MCF 10A (cell line): ENCODE results near the gene SMIM10L2A. TPM values are rescaled to one million over a fixed set of nuclear protein-coding genes. Genes with fewer than 3 reads are reported as not detected.
"Not testable (repeated sequence)": the region's sequence is repeated elsewhere in the genome, so short reads cannot be mapped to it uniquely, and the experiment has no call there.

Source experiments
- BruUV-seq: library from RNA; stranded (reverse); fragments of 400-500 nt; replicated peaks from 2 replicates; lab custom pipeline; 2021; lab: Mats Ljungman, UMichigan
- CTCF ChIA-PET: fragments of 300-600 bp; sonication (Branson Sonifier 250); formaldehyde crosslinking; extraction: SDS; loops from one replicate; lab custom pipeline; 2021; ENCODE audit warnings: antibody characterized with exemption, inconsistent platforms; lab: Yijun Ruan, JAX
- POLR2A ChIA-PET: fragments of 300-600, 350-650 bp; sonication (Branson Sonifier 250); formaldehyde crosslinking; extraction: SDS; loops from one replicate; lab custom pipeline; 2020; ENCODE audit warnings: antibody characterized with exemption, inconsistent platforms; lab: Yijun Ruan, JAX
- DNase-seq: peaks from one replicate; pipeline ENCODE4 v3.0.0-alpha.2; 2018; ENCODE audit not compliant: unreplicated experiment
- H3K27ac Mint-ChIP-seq: one replicate; pipeline ENCODE4 v1.8.0; 2022; ENCODE audit warnings: mild to moderate bottlenecking, low read depth, mixed read lengths; ENCODE audit not compliant: unreplicated experiment
- H3K27me3 Mint-ChIP-seq: one replicate; pipeline ENCODE4 v1.8.0; 2022; ENCODE audit warnings: mixed read lengths; ENCODE audit not compliant: insufficient read depth, unreplicated experiment
- H3K36me3 Mint-ChIP-seq: one replicate; pipeline ENCODE4 v1.8.0; 2022; ENCODE audit warnings: mild to moderate bottlenecking, moderate library complexity, mixed read lengths; ENCODE audit not compliant: insufficient read depth, unreplicated experiment
- H3K4me1 Mint-ChIP-seq: one replicate; pipeline ENCODE4 v1.8.0; 2022; ENCODE audit warnings: mixed read lengths; ENCODE audit not compliant: insufficient read depth, unreplicated experiment
- H3K4me3 Mint-ChIP-seq: one replicate; pipeline ENCODE4 v1.8.0; 2022; ENCODE audit warnings: mild to moderate bottlenecking, moderate library complexity, mixed read lengths; ENCODE audit not compliant: unreplicated experiment
- H3K9me3 Mint-ChIP-seq: one replicate; pipeline ENCODE4 v1.8.0; 2022; ENCODE audit warnings: mixed read lengths; ENCODE audit not compliant: unreplicated experiment
- intact Hi-C: fragments of 100-400 bp; cut with micrococcal nuclease; formaldehyde crosslinking; loops from 2 replicates; pipeline ENCODE4 v1.14.1; 2022
- total RNA-seq: library from RNA; stranded (reverse); gene quantifications from 2 replicates; pipeline ENCODE4 v1.2.3, GENCODE V29; 2022
- TF ChIP-seq, protein P1 (sequence below): fragments of 200-600 bp; IDR thresholded peaks from one replicate; pipeline ENCODE4 v1.8.0; 2022; ENCODE audit warnings: antibody characterized with exemption, mild to moderate bottlenecking; ENCODE audit not compliant: unreplicated experiment

Gene SMIM10L2A
- total RNA-seq, 1 experiment from 2014 or later, result 0.16 TPM

DNA sequence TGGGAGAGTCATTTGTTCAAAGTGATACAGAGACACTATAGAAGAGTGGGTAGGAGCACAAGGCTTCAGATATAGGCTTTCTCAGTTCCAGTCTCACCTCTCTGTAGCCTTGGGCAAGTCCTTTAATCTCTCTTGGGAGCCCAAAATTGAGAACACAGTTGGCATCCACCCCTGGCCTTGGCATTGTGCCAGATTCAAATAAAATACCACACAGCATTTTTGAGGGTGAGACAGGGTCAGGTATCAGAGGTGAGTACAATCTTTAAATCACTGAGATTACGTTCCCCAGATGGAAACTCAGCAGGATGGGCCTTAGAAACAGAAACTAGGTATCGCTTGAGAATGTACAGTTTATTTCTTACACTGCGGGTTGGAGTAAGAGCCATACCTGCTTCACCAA is 25.2 kb upstream of the SMIM10L2A start:
- BruUV-seq, result no TSS peak
- H3K4me3 Mint-ChIP-seq, result no peak overlapping the region
- H3K36me3 Mint-ChIP-seq, result no peaks in the 10 kb centered on the region
- H3K27me3 Mint-ChIP-seq, result peaks cover 7% of the 10 kb centered on the region
- peaks cover 6% of the 10 kb centered on the region for H3K4me1 Mint-ChIP-seq
- ChIA-PET POLR2A (no interaction called here), CTCF (interaction anchor here (0.6 kb wide), 1 partner anchor 23 kb away, joined by 4 read pairs; no protein-coding TSS in a partner anchor)
- TF ChIP-seq, protein P1, sequence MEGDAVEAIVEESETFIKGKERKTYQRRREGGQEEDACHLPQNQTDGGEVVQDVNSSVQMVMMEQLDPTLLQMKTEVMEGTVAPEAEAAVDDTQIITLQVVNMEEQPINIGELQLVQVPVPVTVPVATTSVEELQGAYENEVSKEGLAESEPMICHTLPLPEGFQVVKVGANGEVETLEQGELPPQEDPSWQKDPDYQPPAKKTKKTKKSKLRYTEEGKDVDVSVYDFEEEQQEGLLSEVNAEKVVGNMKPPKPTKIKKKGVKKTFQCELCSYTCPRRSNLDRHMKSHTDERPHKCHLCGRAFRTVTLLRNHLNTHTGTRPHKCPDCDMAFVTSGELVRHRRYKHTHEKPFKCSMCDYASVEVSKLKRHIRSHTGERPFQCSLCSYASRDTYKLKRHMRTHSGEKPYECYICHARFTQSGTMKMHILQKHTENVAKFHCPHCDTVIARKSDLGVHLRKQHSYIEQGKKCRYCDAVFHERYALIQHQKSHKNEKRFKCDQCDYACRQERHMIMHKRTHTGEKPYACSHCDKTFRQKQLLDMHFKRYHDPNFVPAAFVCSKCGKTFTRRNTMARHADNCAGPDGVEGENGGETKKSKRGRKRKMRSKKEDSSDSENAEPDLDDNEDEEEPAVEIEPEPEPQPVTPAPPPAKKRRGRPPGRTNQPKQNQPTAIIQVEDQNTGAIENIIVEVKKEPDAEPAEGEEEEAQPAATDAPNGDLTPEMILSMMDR, result no peak
- no peaks in the 10 kb centered on the region for H3K9me3 Mint-ChIP-seq
- peak; percentile 4 for DNase-seq
- intact Hi-C loops, result loop anchor here (1.0 kb wide), 1 partner anchor 16 kb away; no protein-coding TSS in a partner anchor
- no peak overlapping the region for H3K27ac Mint-ChIP-seq

DNA sequence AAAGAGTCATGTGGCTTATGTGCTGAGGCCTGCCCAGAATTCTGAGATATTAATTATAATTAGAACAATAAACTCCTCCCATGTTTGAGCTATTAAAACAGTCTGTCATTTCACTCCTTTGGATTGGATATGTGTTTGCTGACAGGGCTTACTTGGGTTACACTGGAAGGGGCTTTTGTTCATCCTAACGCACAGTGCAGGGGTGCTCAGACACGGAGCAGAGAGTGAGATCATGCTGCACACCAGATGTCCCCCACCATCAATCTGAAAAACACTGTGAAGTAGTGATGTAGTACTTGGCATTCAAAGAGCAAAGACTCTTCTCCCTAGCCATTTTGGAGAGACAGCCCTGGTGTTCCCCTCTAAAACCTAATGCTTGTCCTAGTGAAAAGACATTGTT is 24.1 kb upstream of the SMIM10L2A start:
- no peak overlapping the region for H3K27ac Mint-ChIP-seq
- TF ChIP-seq, protein P1, result no peak
- DNase-seq, result no peak
- CTCF ChIA-PET, result no interaction called here
- POLR2A ChIA-PET, result no interaction called here
- no TSS peak for BruUV-seq
- H3K36me3 Mint-ChIP-seq, result no peaks in the 10 kb centered on the region
- H3K4me1 Mint-ChIP-seq, result peaks cover 6% of the 10 kb centered on the region
- H3K9me3 Mint-ChIP-seq, result no peaks in the 10 kb centered on the region
- H3K27me3 Mint-ChIP-seq, result peaks cover 18% of the 10 kb centered on the region
- no peak overlapping the region for H3K4me3 Mint-ChIP-seq
- intact Hi-C loops, result no loop called here

DNA sequence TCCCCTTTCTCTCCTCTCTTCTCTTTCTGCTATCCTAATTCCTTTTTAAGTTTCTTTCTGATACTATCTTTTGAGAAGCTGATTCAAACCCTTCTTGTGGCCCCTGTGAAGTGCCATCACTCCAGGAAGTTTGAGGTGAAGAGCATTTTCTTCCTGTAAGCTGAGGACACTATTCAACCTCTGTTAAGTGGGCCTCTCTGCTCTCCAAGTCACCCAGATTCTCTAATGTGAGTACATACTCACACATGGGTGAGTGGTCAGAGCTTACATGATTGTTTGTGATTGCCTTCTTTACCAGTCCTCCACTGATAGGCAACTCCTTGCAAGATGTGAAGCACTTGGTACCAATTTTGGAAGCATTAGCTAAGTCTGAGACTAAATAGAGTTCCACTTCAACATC is 18.4 kb upstream of the SMIM10L2A start:
- TF ChIP-seq, protein P1, result no peak
- no peak overlapping the region for H3K27ac Mint-ChIP-seq
- peaks cover 44% of the 10 kb centered on the region for H3K27me3 Mint-ChIP-seq
- DNase-seq, result no peak
- no peaks in the 10 kb centered on the region for H3K4me1 Mint-ChIP-seq
- ChIA-PET POLR2A (interaction anchor here (0.8 to 1.4 kb wide), 2 partner anchors 14 to 24 kb away, joined by 3 to 4 read pairs; no protein-coding TSS in a partner anchor), CTCF (interaction anchor here (0.7 kb wide), 1 partner anchor 1362 kb away, joined by 4 read pairs; no protein-coding TSS in a partner anchor)
- BruUV-seq, result no TSS peak
- H3K9me3 Mint-ChIP-seq, result no peaks in the 10 kb centered on the region
- no peaks in the 10 kb centered on the region for H3K36me3 Mint-ChIP-seq
- no peak overlapping the region for H3K4me3 Mint-ChIP-seq
- intact Hi-C loops, result no loop called here

DNA sequence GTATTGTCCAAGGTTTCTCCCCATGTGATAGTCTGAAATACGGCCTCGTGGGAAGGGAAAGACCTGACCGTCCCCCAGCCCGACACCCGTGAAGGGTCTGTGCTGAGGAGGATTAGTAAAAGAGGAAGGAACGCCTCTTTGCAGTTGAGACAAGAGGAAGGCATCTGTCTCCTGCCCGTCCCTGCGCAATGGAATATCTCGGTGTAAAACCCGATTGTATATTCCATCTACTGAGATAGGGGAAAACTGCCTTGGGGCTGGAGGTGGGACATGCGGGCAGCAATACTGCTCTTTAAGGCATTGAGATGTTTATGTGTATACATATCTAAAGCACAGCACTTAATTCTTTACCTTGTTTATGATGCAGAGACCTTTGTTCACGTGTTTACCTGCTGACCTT is 15.3 kb upstream of the SMIM10L2A start:
- H3K27ac Mint-ChIP-seq, intact Hi-C loops, DNase-seq, POLR2A ChIA-PET, H3K9me3 Mint-ChIP-seq, CTCF ChIA-PET, H3K4me3 Mint-ChIP-seq, H3K36me3 Mint-ChIP-seq, H3K4me1 Mint-ChIP-seq, BruUV-seq: not testable (repeated sequence)
- peaks cover 46% of the 10 kb centered on the region for H3K27me3 Mint-ChIP-seq
